ENCODE results near the gene DNAH2.

DNAH2 gene

DNA sequence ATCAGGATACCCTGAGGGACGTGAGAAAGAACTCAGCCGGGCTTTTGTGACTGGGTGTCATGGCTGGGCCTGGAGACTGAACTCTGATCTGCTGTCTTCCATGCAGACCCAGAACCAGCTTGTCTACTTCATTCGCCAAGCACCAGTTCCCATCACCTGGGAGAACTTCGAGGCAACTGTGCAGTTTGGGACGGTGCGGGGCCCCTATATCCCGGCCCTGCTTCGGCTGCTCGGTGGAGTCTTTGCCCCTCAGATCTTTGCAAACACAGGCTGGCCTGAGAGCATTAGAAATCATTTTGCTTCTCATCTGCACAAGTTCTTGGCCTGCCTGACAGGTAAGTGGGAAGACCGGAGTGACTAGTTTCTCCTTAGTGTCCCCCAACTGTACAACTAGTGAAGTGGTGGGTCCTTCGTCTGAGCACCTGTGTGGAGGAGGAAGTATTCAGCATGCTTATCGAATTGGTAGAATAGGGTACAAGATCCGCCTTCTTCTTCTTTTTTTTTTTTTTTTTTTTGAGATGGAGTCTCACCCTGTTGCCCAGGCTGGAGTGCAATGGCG lies 15.5 kb downstream of the DNAH2 start:
- DNase-seq, result no peak

DNA sequence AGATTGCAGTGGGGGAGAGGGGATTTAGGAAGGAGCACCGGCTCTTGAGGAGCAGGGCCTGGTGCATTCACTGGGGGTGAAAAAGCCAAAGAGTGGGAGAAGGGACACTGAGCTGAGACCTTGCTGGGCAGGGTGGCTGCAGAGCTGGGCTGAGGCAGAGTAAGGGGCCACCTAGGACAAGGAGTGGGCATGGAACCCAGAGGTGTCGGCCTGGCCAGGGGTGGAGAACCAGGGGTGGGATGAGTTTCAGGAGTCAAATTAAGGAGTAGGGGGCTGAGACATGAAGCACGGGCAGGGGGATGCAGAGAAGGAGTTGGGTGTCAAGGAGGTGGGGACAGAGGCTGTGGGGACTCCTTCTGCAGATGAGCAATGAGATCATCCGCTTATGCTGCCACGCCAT lies 20.1 kb downstream of the DNAH2 start:
- DNase-seq, result no peak

DNA sequence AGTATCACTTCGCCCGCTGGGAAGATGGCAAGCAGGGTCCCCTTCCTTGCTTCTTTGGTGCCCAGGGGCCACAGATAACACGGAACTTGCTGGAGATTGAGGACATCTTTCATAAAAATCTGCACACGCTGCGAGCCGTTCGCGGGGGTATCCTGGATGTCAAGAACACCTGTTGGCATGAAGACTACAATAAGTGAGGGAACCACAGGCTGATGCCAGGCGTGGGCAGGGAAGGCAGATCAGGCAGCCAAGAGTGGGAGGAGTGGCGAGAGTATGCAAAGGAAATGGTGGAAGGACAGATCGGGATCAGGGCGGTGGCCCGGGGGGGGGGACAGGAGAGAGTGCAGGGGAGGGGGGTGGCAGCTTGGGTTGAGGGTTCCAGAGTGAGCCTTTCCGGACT lies 22.2 kb downstream of the DNAH2 start:
- no peak for DNase-seq

DNA sequence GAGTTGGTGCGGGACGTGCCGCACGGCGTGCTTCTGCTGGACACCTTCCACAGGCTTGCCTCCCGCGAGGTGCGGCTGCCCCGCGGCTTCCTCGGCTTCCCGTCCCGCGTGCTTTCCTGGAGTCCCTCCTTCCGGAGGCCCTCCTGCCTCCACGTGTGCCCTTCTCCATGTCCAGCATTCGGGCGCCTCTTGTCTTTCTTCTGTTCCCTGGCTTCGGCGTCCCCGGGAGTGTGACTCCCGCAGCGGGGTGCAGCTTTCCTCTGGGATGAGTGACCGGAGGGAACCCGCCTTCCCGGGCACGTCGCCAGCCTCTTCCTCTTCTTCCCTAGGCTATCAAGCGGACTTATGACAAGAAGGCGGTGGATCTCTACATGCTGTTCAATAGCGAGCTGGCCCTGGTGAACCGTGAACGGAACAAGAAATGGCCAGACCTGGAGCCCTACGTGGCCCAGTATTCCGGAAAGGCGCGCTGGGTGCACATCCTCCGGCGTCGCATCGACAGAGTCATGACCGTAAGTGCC lies 23.0 kb downstream of the DNAH2 start:
- DNase-seq, result no peak

DNA sequence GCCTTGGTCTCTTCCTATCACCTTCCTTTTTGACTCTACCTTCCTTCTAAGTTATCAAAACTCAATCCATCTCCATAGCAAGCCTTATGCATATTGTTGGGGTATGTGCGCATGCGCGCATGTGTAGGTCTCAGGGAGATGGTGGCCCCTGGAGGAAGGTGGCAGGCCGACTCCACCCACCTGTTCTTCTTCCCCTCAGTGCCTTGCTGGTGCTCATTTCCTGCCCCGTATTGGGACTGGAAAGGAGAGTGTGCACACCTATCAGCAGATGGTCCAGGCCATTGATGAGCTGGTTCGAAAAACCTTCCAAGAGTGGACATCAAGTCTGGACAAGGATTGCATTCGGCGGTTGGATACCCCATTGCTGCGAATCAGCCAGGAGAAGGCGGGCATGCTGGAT lies 25.2 kb downstream of the DNAH2 start:
- DNase-seq, result no peak

DNA sequence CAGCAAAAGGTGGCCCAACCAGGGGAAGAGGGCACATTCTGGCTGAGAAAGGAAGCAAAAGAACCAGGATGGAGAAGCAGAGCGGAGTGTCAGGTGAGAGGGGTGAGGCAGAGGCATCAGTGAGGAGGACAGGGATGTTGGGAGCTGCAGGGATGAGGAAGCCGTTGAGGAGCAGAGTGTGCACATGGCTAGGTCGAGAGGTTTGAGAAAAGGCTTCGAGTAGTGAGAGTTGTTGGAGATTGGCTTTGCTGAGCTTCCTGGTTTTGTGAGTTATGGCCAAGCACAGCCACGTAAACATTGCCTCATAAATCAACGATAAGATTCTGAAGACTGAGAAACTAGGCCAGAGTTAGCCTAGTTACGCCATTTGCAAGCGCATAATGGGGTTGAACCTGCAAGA lies 26.9 kb downstream of the DNAH2 start:
- no peak for DNase-seq

DNA sequence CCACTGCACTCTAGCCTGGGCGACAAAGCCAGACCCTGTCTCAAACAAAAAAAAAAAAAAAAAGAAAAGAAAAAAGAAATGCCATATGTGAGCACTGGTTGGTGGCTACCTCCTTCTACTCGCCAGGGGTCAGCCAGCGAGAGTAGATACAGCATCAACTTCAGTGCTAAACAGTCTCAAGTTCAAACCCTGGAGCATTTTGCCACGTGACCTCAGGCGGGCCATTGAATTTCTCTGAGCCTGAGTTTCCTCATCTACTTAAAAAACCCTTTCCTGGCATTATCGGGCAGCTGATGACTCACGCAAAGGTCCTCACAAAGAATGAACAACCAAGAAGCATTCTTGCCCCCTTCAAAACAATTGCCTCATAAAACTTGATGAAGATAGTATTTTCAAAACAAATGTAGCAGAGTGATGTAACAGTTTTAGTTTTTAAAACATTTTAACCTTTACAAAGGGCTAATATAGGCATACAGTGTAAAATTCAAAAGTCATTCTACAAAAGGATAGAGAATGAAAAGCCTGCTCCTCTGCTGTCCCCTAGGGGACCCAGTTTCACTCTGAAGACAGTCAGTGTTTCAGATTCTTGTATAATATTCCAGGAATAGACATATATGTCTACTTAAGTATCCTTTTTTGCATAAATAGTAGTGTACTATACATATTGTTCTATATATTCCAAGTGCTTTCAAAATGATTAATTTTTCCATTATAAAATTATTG lies 28.4 kb downstream of the DNAH2 start:
- DNase-seq, result no peak

DNA sequence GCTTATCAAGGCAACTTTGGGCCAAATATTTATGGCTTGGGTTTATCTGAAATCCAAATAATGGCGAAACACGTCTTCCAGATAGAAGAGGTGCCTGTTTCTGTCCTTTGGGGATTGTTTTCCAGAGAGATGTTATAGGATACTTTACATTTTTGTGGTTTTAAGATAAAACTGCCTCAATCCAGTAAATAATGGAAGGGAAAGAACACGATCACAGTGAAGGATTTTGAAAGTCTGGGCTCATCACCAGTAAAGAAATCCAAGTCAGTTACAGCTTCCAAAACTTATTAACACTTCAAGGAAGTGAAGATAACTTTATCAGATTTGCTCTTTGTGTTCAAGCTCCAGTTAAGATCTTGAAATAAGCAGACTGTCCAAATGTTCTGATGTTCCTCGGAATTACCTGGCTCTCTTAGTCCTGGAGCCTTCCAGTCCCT lies 30.1 kb downstream of the DNAH2 start:
- no peak for DNase-seq

DNA sequence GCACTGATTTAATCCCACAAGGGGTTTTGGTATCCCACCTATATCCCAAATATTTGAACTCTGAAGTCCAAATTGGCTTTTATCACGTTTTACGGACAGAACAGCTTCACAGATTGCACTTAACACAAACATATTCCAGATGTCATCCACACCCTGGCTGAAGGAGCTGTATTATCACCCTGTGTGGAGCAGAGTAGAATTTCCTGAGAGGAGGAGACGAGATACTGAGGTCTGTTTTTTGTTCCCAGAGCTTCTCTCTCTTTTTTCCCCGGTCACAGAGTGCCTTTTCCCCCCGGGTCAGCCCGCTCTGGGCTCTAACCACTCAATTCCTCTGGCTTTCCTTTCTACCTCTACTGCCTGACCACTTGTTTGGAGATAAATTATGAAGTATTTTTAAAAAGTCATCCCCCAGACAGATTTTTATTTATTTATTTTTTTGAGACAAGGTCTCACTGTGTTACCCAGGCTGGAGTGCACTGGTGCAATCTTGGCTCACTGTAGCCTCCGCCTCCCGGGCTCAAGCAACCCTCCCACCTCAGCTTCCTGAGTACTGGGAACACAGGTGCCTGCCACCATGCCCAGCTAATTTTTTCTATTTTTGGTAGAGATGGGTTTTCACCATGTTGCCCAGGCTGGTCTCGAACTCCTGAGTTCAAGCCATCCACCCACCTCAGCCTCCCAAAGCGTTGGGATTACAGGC lies 30.7 kb downstream of the DNAH2 start:
- no peak for DNase-seq

DNA sequence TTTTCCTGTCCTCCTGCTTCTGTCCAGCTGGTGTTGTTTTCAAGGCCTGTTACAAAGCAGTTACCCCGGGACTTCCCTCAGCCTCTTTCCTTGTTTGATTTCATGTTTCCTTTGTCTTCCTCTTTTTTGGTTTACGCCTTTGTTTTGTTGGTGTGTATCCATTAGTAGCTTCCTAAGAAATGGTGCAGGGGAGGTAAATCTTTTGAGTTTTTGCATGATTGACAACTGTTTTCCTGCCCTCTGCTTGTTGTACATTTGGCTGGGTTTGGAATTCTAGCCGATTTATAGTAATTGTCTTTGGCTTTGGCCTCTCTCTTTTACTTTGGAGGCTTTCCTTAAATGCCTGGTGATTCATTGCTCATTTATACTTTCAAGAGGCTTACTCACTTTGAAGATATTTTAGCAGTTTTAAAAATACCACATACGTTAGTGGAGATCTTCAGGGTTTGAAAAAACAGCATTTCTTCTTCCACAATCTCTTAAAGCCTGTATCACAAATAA lies 32.8 kb downstream of the DNAH2 start:
- DNase-seq, result no peak

DNA sequence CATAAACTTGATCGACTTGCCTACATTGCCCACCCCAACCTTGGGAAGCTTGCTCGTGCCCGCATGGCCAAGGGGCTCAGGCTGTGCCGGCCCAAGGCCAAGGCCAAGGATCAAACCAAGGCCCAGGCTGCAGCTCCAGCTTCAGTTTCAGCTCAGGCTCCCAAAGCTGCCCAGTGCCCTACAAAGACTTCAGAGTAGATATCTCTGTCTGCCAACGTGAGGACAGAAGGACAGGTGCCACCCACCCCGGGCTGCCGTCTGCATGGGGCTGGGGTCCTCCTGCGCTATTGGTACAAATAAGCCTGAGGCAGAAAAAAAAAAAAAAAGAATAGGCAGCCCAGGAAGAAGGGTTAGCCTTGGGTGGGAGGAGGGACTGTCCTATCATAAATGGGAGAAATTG lies 37.1 kb downstream of the DNAH2 start:
- no peak for DNase-seq

DNA sequence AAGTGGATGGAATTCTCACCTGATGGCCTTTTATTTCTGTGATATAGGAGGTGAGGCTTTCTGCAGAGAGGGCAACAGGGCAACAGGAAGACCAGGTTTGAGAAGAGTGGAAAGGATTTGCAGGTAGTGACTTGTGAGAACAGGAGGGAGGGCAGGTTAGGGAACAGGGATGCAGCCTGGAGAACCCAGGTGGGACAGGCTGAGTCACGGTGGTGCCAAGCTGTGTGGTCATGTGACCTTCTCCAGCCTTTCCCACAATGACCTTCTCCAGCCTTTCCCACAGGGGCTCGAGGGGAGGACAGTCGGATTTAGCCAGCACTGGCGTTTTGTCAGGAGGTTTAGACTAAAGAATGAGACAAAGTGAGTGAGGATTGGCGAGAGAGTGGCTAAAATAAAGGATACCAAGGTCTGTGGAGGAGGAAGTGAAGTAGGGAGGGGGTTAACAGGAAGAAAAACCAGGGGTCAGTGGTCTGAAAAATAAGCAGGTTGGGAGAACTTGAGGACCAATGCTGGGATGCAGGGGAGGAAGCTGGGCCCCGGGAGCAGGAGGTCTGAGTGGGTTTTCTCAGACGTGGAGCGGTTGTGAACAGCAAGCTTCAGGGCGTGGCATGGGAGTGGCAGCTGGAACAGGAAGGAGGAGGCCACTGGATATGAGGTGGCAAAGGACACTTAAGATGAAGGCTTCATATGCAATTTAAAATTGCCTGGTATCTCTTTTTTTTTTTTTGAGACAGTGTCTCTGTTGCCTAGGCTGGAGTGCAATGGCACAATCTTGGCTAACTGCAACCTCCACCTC lies 37.7 kb downstream of the DNAH2 start:
- DNase-seq, result no peak

DNA sequence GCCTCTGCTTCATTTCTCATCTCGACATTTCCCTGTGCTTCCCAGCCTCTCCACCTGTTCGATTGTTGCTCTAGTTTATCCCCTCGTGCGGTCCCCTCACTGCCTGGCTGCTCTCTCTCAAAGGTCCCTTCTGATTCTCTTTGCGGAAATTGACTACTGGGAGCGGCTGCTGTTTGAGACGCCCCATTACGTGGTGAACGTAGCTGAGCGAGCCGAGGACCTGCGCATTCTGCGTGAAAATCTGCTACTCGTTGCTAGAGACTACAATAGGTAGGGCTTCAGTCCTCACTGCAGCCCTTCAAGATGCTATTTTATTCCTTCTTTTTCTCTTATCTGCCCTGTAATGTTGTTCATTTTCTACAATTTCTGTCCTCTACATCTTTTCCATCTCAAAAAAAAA lies 39.4 kb downstream of the DNAH2 start:
- no peak for DNase-seq

DNA sequence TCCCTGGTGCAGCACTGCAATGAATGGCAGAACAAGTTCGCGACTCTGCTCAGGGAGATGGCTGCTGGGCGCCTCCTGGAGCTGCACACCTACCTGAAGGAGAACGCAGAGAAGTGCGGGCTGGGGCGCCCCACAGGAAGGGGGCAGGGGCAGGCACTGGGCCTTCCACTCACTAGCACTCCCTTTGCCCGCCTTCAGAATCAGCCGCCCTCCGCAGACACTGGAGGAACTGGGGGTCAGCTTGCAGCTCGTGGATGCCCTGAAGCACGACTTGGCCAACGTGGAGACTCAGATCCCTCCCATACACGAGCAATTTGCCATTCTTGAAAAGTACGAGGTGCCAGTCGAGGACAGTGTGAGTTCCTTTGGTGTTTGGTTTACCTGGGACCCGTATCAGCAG lies 46.4 kb downstream of the DNAH2 start:
- DNase-seq, result no peak

DNA sequence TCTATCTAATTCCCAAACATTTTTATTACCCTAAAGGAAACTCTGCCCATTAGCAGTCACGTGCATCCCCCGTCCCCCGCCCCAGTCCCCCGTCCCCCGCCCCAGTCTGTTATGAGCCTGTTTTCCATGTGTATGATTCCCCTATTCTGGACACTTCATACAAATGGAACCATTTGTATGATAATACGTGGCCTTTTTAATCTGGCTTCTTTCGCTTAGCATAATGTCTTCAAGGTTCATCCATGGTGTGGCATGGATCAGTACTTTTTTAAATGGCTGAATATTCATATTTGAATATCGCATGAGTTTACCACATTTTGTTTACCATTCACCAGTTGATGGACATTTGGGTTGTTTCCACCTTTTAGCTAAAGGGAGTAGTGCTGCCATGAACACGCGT lies 49.5 kb downstream of the DNAH2 start:
- no peak for DNase-seq

DNA sequence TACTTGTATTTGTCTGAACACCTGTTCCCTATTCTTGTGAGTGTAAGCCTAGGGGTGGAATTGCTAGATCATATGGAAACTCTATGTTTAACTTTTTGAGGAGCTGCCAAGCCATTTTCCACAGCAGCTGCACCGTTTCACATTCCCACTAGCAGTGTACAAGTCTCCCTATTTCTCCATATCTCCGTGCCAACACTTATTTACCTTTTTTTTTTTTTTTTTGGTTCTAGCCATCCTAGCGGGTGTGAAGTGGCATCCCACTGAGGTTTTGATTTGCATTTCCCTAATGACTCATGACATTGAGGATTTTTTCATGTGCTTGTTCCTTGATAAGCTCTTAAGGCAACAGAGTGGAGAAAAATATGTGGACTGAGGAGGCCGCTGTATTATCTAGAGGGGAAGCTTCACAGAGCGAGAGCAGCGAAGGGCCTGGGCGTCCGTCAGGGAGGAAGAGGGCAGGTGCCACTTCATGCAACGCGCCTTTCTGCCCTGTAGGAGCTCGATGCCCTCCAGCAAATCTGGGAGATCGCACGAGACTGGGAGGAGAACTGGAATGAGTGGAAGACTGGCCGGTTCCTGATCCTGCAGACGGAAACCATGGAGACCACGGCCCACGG lies 50.0 kb downstream of the DNAH2 start:
- DNase-seq, result no peak

DNA sequence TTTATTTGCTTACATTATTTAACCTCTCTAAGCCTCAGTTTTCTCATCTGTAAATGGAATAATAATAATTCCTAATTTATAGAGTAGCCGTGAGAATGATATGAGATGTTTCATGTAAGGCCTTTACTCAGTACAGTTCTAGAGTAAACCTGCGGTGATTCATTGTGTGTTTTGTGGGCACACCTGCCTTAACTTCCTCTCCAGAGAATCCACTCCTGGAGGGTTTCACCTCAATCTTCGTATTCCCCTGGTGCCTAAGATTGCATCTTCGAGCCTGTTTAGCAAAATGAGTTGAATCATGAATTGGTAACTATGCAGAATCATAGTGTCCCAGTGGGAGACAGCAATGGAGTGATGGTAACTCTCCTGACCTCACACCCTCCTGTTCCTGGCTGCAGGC lies 52.3 kb downstream of the DNAH2 start:
- DNase-seq, result no peak

DNA sequence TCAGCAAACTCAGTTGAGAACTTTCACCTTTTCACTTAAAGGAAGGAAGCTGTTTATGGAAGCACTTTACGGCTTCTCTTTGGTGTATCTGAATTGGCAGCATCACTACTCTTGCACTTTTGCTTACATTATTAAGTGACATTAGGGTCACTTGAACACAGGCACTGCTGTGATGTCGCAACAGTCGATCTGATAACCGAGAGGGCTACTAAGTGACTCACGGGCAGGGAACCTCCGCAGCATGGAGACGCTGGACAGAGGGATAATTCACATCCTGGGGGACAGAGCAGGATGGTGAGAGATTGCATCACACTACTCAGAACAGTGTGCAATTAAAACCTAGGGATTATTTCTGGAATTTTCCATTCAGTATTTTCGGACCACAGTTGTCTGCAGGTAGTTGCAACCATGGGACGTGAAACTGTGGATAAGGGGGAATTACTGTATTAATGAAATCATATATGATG lies 56.5 kb downstream of the DNAH2 start:
- no peak for DNase-seq

DNA sequence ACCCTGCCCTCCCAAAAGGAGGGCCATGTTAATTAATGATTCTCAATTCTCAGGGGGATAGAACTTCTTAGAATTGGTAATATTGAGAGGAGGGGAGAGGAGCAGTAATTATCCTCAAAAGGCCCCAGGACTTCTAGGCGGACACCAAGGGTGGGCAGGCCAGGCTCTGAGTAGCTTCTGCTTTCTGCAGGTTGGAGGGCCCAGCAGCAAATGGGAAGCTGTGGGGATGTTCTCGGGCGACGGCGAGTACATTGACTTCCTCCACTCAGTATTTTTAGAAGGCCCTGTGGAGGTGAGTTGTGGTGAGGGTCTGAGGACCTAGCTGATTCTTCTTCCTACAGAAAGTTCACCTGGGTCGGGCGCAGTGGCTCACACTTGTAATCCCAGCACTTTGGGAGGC lies 57.5 kb downstream of the DNAH2 start:
- no peak for DNase-seq

DNA sequence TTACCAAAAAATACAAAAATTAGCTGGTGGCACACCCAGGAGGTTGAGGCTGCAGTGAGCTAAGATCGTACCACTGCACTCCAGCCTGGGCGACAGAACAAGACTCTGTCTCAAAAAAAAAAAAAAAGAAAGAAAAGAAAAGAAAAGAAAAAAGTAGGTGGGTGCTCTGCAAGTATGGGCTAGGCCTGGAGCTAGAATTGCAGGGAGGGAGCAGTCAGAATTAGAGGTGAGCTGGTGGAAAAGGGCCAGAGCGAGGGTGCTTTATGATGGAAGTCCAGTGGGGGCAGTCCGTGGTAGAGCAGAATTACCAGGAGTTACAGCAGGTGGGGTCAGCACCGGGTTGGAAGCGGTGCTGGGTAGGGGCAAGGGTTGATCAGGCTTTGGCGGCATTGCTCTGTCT lies 59.5 kb downstream of the DNAH2 start:
- DNase-seq, result no peak

DNA sequence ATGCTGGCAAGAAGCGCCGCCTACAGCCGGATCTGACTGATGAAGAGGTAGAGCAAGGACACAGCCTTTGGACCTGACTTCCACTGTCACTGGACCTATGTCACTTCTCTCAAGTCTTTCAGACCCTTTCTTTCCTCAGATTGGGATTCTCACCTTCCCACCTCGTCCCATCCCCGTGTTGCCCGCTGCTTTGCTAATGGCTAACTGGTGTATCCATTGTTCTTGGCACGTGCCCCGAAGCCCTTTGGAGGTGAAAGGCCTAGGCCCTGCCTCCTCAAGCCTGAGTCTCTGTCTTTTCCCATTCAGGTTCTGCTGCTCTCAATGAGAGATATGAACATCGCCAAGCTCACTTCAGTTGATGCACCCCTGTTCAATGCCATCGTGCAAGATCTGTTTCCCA lies 63.2 kb downstream of the DNAH2 start:
- DNase-seq, result no peak

DNA sequence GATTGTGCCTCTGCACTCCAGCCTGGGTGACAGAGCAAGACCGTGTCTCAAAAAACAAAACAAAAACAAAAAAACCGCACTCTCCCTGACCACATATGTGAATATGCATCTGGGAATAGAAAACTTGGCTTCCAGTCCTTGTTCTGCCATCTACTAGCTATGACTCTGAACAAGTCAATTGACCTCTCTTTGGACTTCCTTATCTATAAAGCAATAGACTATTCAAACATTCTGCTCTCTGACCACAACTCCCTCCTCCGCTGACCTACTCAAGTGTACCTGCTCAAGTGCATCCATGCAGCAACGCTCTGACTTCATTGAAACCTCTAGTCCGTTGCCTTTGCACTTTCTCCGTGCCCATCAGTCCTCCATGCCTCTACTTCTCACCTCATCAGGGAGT lies 63.9 kb downstream of the DNAH2 start:
- no peak for DNase-seq

DNA sequence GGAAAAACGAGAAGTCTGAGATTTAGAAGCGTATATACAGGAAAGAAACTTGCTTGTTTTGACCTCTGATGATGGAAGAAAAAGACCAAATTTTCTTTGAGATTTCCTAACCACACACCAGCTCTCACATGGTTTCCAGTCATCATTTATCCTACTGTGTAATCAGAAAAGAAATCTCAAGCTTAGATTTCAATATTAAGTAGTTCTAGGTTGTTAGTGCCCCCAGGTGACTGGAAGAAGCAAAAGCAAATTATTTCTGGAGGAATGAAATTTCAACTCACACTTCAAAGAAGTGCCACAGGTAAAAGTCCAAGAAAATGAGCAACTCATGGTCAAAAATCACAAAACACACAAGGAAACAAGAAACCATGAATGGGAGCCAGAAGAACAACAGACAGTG lies 64.7 kb downstream of the DNAH2 start:
- DNase-seq, result no peak

Data from CD4-positive, alpha-beta T cell treated with Interleukin-17A for 4 hours (primary cell).